Retina (tissue), 1 donor: ENCODE measurements around the gene EYA3.

ENCODE experiments used
- DNase-seq: peaks from one replicate; pipeline ENCODE4 v3.0.0-alpha.2; 2016

The EYA3 gene

GRCh38 chr1:28070725-28071593 lies 17.5 kb downstream of the EYA3 start:
- DNase-seq: no peak

DNA sequence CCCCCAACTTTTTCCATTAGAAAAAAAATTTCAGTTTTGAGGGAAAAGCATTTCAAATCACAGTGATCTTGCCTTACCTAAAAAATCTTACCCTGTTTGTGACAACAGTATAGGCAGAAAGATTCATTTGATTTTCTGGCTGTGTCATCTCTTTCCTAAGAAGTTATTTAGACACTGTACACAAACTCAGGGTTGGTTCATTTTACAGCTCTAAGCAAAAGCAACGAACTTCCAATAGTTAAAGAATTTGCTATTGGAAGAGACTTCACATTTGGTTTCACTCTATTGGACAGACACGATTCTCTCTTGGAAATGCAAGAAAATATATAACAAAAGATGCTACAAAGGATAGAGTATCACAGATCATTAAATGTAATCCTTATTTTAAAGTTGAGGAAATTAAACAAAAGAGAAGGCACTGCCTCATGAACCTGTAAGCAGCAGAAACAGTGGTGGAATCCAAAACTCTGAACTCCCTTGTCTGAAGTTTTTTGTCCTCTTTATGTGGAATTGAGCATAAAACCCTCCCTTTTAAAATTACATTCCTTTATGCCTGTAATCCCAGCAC lies 20.8 kb downstream of the EYA3 start:
- no peak for DNase-seq

GRCh38 chr1:28066393-28067154 lies 21.8 kb downstream of the EYA3 start:
- no peak for DNase-seq

GRCh38 chr1:28064064-28064463 lies 24.3 kb downstream of the EYA3 start:
- DNase-seq: no peak

DNA sequence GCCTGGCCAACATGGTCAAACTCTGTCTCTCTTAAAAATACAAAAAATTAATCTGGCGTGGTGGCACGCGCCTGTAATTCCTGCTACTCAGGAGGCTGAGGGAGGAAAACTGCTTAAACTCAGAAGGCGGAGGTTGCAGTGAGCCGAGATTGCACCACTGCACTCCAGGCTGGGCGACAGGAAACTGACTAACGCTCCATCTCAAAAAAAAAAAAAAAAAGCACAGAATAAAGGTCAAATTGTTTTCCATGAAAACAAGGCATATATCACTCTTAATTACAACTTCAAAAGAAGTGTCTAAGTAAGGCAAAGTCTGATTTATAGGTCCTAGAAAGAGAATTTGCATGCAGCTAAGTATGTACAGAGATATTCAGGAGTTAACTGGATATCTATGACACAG lies 25.6 kb downstream of the EYA3 start:
- DNase-seq: no peak

DNA sequence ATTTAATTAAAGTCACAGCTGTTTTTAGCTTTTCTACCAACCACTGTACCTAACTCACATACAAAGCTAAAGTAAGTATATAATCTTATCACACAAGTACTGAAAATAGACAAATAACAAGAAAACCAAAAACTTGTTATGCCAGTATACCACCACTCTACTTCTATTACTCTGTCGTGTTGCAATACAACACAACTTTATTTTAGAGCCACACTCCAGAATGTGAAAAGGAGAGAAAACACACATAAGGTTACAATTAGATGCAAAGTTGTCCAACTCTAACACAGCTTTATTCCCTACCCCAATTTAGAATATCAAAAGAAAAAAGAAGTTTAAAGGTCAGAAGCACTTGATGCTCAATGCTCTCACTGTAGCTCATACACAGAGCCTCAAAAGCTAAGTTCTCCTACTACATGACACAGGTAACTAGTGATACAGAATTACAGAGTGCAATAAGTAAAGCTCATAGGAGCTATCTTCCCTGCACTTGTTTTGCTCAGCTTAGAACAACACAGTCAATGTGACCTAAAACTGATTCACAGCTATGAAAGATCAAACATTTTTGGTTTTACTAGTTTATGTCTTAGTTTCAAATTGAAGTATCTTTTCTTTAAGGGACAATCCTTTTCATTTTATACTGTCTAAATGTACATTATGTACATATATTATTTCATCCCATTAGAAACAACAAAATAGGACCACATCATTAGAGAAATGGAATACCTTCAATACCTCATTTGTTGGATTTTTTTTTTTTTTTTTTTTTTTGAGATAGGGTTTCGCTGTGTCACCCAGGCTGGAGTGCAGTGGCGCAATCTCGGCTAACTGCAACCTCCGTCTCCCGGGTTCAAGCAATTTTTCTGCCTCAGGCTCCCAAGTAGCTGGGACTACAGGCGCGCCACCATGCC lies 29.2 kb downstream of the EYA3 start:
- no peak for DNase-seq

DNA sequence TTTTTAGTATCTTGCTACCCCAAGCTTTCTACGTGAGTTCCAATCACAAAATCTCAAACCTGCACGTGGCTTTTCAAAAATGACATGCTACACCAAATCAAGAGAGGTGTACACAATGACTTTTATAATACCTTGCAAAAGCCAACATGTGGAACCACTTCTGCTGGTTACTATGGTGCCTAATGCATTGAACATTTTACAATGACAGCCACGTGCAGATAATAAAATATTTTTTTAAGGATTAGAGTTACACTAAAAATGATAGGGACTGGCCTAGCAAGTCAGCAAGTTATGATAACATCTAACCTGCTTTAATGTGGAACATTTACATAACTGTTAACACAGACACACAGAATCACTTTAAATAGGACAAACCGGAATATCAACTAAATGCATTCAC lies 30.2 kb downstream of the EYA3 start:
- DNase-seq: no peak

GRCh38 chr1:28056129-28056925 lies 32.1 kb downstream of the EYA3 start:
- no peak for DNase-seq

DNA sequence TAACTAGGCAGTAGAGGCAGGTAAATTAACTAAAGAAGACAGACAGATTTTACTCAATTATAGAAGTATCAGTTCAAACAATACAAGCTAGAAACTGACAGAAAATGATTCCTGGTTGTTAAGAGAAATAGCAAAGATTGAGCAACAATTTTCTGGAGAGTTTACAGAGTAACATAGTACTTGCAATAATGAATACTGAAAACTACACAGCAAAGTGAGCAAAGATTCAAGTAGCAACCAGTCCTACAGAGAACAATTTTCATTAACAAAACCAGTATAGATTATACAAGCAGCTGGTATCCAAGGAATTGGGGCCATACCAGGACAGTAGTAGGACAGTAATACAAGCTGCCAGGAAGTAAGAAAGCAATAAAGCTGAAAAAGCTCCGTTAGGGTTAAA lies 37.6 kb downstream of the EYA3 start:
- DNase-seq: no peak

DNA sequence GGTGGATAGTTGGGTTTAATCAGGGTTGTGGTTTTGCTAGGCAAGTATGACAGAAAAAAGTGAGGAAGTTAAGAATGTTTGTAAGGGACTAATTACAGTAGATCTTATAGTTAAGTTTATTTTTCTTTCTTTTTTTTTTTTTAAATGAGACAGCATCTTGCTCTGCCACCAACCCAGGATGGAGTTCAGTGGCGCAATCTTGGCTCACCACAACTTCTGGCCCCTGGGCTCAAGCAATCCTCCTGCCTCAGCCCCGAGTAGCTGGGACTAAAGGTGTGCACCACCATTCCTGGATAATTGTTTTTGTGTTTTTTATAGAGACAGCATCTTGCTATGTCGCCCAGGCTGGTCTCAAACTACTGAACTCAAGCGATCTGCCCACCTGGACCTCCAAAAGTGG lies 41.7 kb downstream of the EYA3 start:
- no peak for DNase-seq

GRCh38 chr1:28045777-28046176 lies 42.6 kb downstream of the EYA3 start:
- DNase-seq: no peak

- no peak for DNase-seq
Observed at GRCh38 chr1:28044399-28044798, 44.0 kb downstream of the EYA3 start.

- no peak for DNase-seq
Observed at GRCh38 chr1:28039341-28039740, 49.1 kb downstream of the EYA3 start.

- no peak for DNase-seq
Observed at GRCh38 chr1:28037946-28038345, 50.5 kb downstream of the EYA3 start.

GRCh38 chr1:28037206-28037605 lies 51.2 kb downstream of the EYA3 start:
- no peak for DNase-seq

GRCh38 chr1:28036431-28036830 lies 52.0 kb downstream of the EYA3 start:
- DNase-seq: no peak

DNA sequence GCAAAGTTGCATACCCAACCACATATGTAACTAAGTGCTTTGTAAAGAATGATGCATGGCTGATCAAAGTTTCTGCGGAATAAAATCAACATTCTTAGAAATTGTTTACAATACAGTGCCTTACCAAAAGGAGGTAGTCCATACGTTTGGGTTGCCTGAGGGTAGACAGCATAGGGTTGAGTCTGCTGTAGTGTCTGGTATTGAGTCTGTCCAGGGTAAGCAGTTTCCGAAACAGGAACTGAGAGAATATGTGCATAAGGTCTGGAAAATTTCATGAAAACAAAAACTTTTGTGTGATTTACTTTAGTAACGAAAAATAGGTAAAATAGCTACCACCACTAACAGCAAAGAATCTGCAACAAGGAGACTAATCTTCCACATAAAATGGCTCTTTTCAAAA lies 53.0 kb downstream of the EYA3 start:
- no peak for DNase-seq

DNA sequence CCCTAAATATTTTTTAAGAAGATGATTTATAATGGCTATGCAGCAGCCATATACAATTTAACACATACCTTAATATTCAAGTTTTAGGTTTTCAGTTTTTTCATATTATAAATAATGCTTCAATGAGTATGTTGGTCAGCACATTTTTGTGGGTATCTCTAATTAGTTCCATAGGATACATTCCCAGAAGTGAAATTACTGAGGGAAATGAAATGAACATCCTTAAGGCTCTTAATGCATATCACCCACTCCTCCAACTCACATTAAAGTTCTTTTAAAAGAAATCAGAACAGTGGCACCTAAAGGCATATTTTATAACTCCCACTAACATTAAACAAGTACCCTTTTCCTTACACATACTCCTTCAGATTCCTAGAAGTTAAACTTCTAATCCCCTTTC lies 56.1 kb downstream of the EYA3 start:
- no peak for DNase-seq

DNA sequence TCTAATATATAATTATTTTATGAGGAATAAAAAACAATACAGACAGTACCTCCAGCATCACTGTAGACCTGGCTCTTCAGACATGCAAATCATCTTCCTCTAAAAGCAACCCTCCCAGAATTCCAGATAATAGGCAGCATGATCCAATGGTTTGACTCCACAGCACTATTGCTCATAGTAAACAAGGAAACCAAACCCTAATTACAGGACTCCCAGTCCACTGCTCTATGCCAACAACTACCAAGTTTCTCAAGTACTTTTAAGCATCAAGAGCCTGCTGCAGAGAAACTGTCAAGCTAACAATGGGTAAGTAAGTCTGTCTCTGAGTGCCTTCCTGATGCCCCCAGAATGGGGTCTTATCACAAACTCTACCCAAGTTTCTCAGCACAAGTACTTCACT lies 57.2 kb downstream of the EYA3 start:
- DNase-seq: no peak

DNA sequence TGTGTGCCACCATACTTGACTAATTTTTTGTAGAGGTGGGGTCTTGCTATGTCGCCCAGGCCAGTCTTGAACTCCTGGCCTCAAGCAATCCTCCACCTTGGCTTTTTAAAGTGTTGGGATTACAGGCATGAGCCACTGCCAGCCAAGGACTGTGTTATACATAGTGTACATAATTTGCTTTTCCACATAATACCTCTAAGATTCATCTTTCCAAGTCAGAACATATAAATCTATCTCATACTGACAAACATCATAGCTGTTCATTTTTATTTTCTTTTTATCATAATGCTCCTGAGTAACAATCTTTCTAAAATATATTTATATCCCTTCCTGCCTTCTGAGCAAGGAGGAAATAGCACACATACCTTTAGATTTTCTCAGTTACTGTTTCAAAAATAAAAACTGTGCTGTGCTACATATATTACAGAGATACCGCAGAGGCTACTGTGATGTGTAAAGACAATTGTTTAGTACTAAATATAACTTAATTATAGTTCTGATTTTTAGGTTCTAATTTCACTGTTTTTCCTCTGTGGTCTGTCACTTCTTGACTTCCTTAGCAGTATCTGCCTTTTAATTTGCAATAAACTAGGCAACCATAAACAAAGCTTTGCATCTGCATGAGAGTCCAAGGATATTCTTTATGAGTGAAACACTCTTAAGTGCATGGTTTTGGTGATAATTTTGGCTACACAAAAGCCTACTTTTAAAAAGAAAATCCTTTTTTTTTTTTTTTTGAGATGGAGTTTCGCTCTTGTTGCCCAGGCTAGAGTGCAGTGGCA lies 59.3 kb downstream of the EYA3 start:
- no peak for DNase-seq

DNA sequence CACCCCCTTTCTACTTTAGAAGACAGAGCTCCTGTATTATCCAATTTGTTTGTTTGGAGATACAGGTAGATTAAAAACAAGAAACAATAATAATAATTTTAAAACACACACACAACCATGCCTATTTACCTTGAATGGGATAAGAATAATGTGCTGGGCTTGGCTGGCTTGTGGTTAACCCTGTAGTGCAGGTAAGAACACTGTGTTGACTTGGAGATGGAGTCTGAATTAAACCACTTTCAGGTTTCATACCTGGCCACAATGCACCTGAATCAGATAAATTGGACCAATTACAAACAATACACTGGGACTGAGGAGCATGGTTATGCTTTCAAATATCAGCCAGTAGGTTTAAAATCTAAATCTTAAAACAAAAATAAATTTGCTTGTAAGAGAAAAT lies 60.8 kb downstream of the EYA3 start:
- no peak for DNase-seq
